Trophoblast cell (in vitro differentiated cells and primary cell): Measurements from ENCODE around the gene MYB.

Experiments used
- DNase-seq, 2 donors: peaks; one replicate each; pipeline ENCODE4 v3.0.0-alpha.2; 2016
- H2AFZ ChIP-seq: 2 replicates; pipeline ENCODE4 v1.6.1; 2013; ENCODE audit warnings: low read length, moderate library complexity, mild to moderate bottlenecking; ENCODE audit not compliant: insufficient read depth, poor library complexity
- H2AK5ac ChIP-seq: 2 replicates; pipeline ENCODE4 v1.6.1; 2013; ENCODE audit warnings: mild to moderate bottlenecking, low read length
- H2BK120ac ChIP-seq: 2 replicates; pipeline ENCODE4 v1.6.1; 2013; ENCODE audit warnings: low read length, mild to moderate bottlenecking, moderate library complexity; ENCODE audit not compliant: insufficient read depth, poor library complexity
- H2BK12ac ChIP-seq: 2 replicates; pipeline ENCODE4 v1.6.1; 2013; ENCODE audit warnings: mild to moderate bottlenecking, low read length, moderate library complexity
- H2BK5ac ChIP-seq: 2 replicates; pipeline ENCODE4 v1.6.1; 2013; ENCODE audit warnings: low read length, low read depth, moderate library complexity, mild to moderate bottlenecking; ENCODE audit not compliant: poor library complexity
- H3K14ac ChIP-seq: 2 replicates; pipeline ENCODE4 v1.6.1; 2013; ENCODE audit warnings: mild to moderate bottlenecking, low read length
- H3K18ac ChIP-seq: 2 replicates; pipeline ENCODE4 v1.6.1; 2013; ENCODE audit warnings: mild to moderate bottlenecking, low read length
- H3K23ac ChIP-seq: 2 replicates; pipeline ENCODE4 v1.6.1; 2013; ENCODE audit warnings: low read length
- H3K27ac ChIP-seq: 2 replicates; pipeline ENCODE4 v1.5.1; 2013; ENCODE audit warnings: low read depth, mild to moderate bottlenecking, inconsistent platforms, low read length, moderate library complexity
- H3K27me3 ChIP-seq: 2 replicates; pipeline ENCODE4 v1.6.1; 2013; ENCODE audit warnings: inconsistent platforms, mild to moderate bottlenecking, low read length, moderate library complexity; ENCODE audit not compliant: insufficient read depth
- H3K36me3 ChIP-seq, 2 experiments: 1 replicate in 1 of 2; 2 replicates in 1 of 2; pipeline ENCODE4 v1.6.1; 2013; ENCODE audit warnings: low read length in 2 of 2, mild to moderate bottlenecking in 2 of 2, moderate library complexity in 1 of 2; ENCODE audit not compliant: insufficient read depth in 2 of 2, control insufficient read depth in 1 of 2
- H3K4ac ChIP-seq: 2 replicates; pipeline ENCODE4 v1.6.1; 2013; ENCODE audit warnings: low read depth, mild to moderate bottlenecking, low read length, moderate library complexity
- H3K4me1 ChIP-seq, 2 experiments: 1 replicate in 1 of 2; 2 replicates in 1 of 2; pipeline ENCODE4 v1.6.1; 2013; ENCODE audit warnings: low read length in 2 of 2, mild to moderate bottlenecking in 2 of 2, moderate library complexity in 1 of 2; ENCODE audit not compliant: insufficient read depth in 2 of 2, control insufficient read depth in 1 of 2
- H3K4me2 ChIP-seq: 2 replicates; pipeline ENCODE4 v1.6.1; 2013; ENCODE audit warnings: inconsistent platforms, mild to moderate bottlenecking, low read length, moderate library complexity
- H3K4me3 ChIP-seq: 2 replicates; pipeline ENCODE4 v1.5.1; 2013; ENCODE audit warnings: mild to moderate bottlenecking, low read depth, low read length, inconsistent platforms
- H3K79me1 ChIP-seq: one replicate; pipeline ENCODE4 v1.6.1; 2013; ENCODE audit warnings: low read length
- H3K79me2 ChIP-seq: 2 replicates; pipeline ENCODE4 v1.6.1; 2013; ENCODE audit warnings: low read length, mild to moderate bottlenecking; ENCODE audit not compliant: control insufficient read depth, insufficient read depth, poor library complexity
- H3K9ac ChIP-seq: 2 replicates; pipeline ENCODE4 v1.6.1; 2013; ENCODE audit warnings: mild to moderate bottlenecking, low read length
- H3K9me3 ChIP-seq: 2 replicates; pipeline ENCODE4 v1.6.1; 2013; ENCODE audit warnings: low read depth, mild to moderate bottlenecking, control low read depth, inconsistent platforms, low read length; ENCODE audit not compliant: insufficient read depth
- H4K12ac ChIP-seq: 2 replicates; pipeline ENCODE4 v1.6.1; 2013; ENCODE audit warnings: low read depth, mild to moderate bottlenecking, low read length, moderate library complexity
- H4K8ac ChIP-seq: 2 replicates; pipeline ENCODE4 v1.6.1; 2013; ENCODE audit warnings: low read depth, mild to moderate bottlenecking, low read length, moderate library complexity
- H4K91ac ChIP-seq: one replicate; pipeline ENCODE4 v1.6.1; 2013; ENCODE audit warnings: low read depth, mild to moderate bottlenecking, low read length, moderate library complexity
- WGBS: extraction: QIAGEN DNeasy Blood & Tissue Kit; methylation state at CpG from one replicate; pipeline ENCODE4 v1.1.7; 2013; ENCODE audit warnings: missing lambda C conversion rate; ENCODE audit not compliant: insufficient read length, insufficient coverage; ENCODE audit errors: extremely low coverage; 5-methylcytosine and 5-hydroxymethylcytosine counted together

Gene MYB

DNA sequence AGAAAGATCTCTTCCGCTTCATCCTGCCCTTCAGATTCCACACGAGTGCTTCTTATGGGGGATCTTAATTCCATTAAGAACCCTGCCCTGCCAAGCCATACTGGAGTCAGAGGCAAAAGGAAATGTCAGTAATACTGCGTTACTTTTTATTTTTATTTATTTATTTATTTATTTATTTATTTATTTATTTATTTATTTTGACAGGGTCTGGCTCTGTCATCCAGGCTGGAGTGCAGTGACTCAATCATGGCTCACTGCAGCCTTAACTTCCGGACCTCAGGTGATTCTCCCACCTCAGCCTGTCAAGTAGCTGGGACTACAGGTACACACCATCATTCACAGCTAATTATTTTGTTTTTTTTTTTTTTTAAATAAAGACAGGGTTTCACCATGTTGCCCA, 79.5 kb downstream of the MYB start:
- Histone ChIP-seq H2BK5ac (no peak overlapping the region), H3K79me2 (no peaks in the 10 kb centered on the region), H2BK12ac (no peak overlapping the region), H2BK120ac (no peak overlapping the region), H3K23ac (no peak overlapping the region), H3K79me1 (no peaks in the 10 kb centered on the region), H3K4me2 (no peak overlapping the region), H4K91ac (no peak overlapping the region), H3K36me3 (no peaks in the 10 kb centered on the region), H4K8ac (no peak overlapping the region), H3K9me3 (no peaks in the 10 kb centered on the region), H3K27me3 (no peaks in the 10 kb centered on the region), H3K4ac (no peak overlapping the region), H3K4me3 (no peak overlapping the region), H3K27ac (no peak overlapping the region), H2AFZ (no peak overlapping the region), H3K18ac (no peak overlapping the region), H2AK5ac (no peak overlapping the region), H3K4me1 (peaks cover 0 to 2% of the 10 kb centered on the region in 2 experiments), H3K14ac (no peak overlapping the region), H3K9ac (no peak overlapping the region), H4K12ac (no peak overlapping the region)
- DNase-seq: no peak
- WGBS: no CpG with 5 or more reads among the region's 4 CpGs

DNA sequence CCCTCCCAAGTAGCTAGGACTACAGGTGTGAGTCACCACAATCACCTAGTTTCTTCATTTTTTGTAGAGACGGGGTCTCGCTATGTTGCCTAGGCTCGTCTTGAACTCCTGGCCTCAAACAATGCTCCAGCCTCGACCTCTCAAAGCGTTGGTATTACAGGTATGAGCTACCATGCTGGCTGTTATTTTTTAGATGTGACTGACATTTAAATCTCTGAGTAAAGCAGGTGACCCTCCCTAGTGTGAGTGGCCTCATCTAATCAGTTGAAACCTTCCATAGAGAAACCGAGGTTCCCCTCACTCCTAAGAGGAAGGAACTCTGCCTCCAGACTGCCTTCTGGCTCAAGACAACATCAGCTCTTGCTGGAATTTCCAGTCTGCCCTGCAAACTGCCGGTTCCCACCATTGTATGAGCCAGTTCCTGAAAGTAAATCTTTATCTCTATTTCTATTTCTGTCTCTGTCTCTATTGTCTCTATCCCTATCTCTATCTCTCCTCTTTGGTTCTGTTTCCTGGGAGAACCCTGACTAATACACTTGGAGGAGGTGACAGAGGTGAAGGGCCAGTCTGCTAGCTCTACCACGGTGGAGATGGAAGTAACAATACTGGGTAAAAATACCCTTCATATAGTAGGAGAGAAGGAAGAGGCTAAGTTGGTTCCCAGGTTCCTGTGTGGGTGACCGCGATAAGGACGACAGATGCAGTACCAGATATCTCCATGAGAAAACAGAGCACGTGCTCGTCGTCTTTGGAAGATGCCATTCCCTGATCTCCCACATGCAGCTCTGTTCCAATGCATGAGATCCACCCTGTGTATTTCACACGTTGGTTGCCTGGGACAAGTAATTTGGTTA, 81.0 kb downstream of the MYB start:
- H3K18ac ChIP-seq: no peak overlapping the region
- no peak overlapping the region for H4K12ac ChIP-seq
- H2AFZ ChIP-seq: no peak overlapping the region
- no peak overlapping the region for H3K23ac ChIP-seq
- no peak overlapping the region for H3K27ac ChIP-seq
- H3K4me2 ChIP-seq: no peak overlapping the region
- H3K4ac ChIP-seq: no peak overlapping the region
- no peak overlapping the region for H3K9ac ChIP-seq
- H4K8ac ChIP-seq: no peak overlapping the region
- H3K36me3 ChIP-seq: no peaks in the 10 kb centered on the region
- H2AK5ac ChIP-seq: no peak overlapping the region
- no peak overlapping the region for H4K91ac ChIP-seq
- WGBS: no CpG with 5 or more reads among the region's 15 CpGs
- H3K14ac ChIP-seq: no peak overlapping the region
- H3K79me2 ChIP-seq: no peaks in the 10 kb centered on the region
- no peak overlapping the region for H2BK120ac ChIP-seq
- peak; percentile 64 to 70 for DNase-seq
- no peak overlapping the region for H2BK5ac ChIP-seq
- H3K9me3 ChIP-seq: no peaks in the 10 kb centered on the region
- H3K4me3 ChIP-seq: no peak overlapping the region
- no peaks in the 10 kb centered on the region for H3K27me3 ChIP-seq
- peaks cover 0 to 2% of the 10 kb centered on the region in 2 experiments for H3K4me1 ChIP-seq
- no peak overlapping the region for H2BK12ac ChIP-seq
- H3K79me1 ChIP-seq: no peaks in the 10 kb centered on the region

- H3K4me1 ChIP-seq: no peaks in the 10 kb centered on the region
- no peak overlapping the region for H4K91ac ChIP-seq
- H3K4me2 ChIP-seq: no peak overlapping the region
- no peak overlapping the region for H3K9ac ChIP-seq
- no peak overlapping the region for H3K4me3 ChIP-seq
- no peak overlapping the region for H4K8ac ChIP-seq
- H2BK120ac ChIP-seq: no peak overlapping the region
- H3K23ac ChIP-seq: no peak overlapping the region
- H3K4ac ChIP-seq: no peak overlapping the region
- DNase-seq: no peak
- no peak overlapping the region for H3K14ac ChIP-seq
- H3K79me1 ChIP-seq: no peaks in the 10 kb centered on the region
- no CpG with 5 or more reads among the region's 3 CpGs for WGBS
- no peak overlapping the region for H2BK5ac ChIP-seq
- no peak overlapping the region for H4K12ac ChIP-seq
- H3K18ac ChIP-seq: no peak overlapping the region
- no peak overlapping the region for H2AK5ac ChIP-seq
- H2AFZ ChIP-seq: no peak overlapping the region
- H3K27ac ChIP-seq: no peak overlapping the region
- H2BK12ac ChIP-seq: no peak overlapping the region
- H3K79me2 ChIP-seq: no peaks in the 10 kb centered on the region
- H3K27me3 ChIP-seq: no peaks in the 10 kb centered on the region
- no peaks in the 10 kb centered on the region for H3K9me3 ChIP-seq
- no peaks in the 10 kb centered on the region for H3K36me3 ChIP-seq
These were observed 84.2 kb downstream of the MYB start for GRCh38 chr6:135265278-135265677.

- H3K9me3 ChIP-seq: no peaks in the 10 kb centered on the region
- no peak overlapping the region for H2AFZ ChIP-seq
- H3K4me3 ChIP-seq: no peak overlapping the region
- no peak overlapping the region for H2BK12ac ChIP-seq
- no peak overlapping the region for H3K9ac ChIP-seq
- H2AK5ac ChIP-seq: no peak overlapping the region
- H4K12ac ChIP-seq: no peak overlapping the region
- H3K27me3 ChIP-seq: no peaks in the 10 kb centered on the region
- DNase-seq: no peak
- H3K79me1 ChIP-seq: no peaks in the 10 kb centered on the region
- H2BK120ac ChIP-seq: no peak overlapping the region
- no CpG with 5 or more reads among the region's 8 CpGs for WGBS
- H3K4me2 ChIP-seq: no peak overlapping the region
- no peak overlapping the region for H3K14ac ChIP-seq
- no peak overlapping the region for H4K8ac ChIP-seq
- no peak overlapping the region for H3K23ac ChIP-seq
- H3K79me2 ChIP-seq: no peaks in the 10 kb centered on the region
- peaks cover 2 to 5% of the 10 kb centered on the region in 2 experiments for H3K4me1 ChIP-seq
- no peak overlapping the region for H3K18ac ChIP-seq
- no peak overlapping the region for H2BK5ac ChIP-seq
- no peak overlapping the region for H4K91ac ChIP-seq
- no peak overlapping the region for H3K4ac ChIP-seq
- H3K27ac ChIP-seq: no peak overlapping the region
- H3K36me3 ChIP-seq: no peaks in the 10 kb centered on the region
These were observed 85.6 kb downstream of the MYB start for GRCh38 chr6:135266675-135267074.
